GM18505 (cell line): ENCODE results near the gene ARID3A.

Experiments
- ATAC-seq: cut with Tn5 transposase; IDR thresholded peaks from one replicate; pipeline ENCODE4 v1.9.1; 2021; ENCODE audit not compliant: unreplicated experiment
- POLR2A ChIP-seq: IDR thresholded peaks from 4 replicates; pipeline ENCODE4 v1.6.1; 2011; ENCODE audit warnings: borderline replicate concordance; ENCODE audit not compliant: insufficient read depth, insufficient read length; ENCODE audit errors: extremely low read depth

The ARID3A gene

GRCh38 chr19:991932-992669, 66.3 kb downstream of the ARID3A start:
- no peak for TF ChIP-seq POLR2A
- no peak for ATAC-seq

- no peak for TF ChIP-seq POLR2A
- ATAC-seq: no peak
Measured at GRCh38 chr19:992670-993055, 66.8 kb downstream of the ARID3A start.

GRCh38 chr19:993361-993830, 67.6 kb downstream of the ARID3A start:
- TF ChIP-seq POLR2A: no peak
- ATAC-seq: no peak

GRCh38 chr19:993831-994393, 68.1 kb downstream of the ARID3A start:
- ATAC-seq: no peak
- TF ChIP-seq POLR2A: no peak

GRCh38 chr19:994516-994915, 68.7 kb downstream of the ARID3A start:
- no peak for ATAC-seq

GRCh38 chr19:995051-995827, 69.4 kb downstream of the ARID3A start:
- TF ChIP-seq POLR2A: no peak
- no peak for ATAC-seq

More at GRCh38 chr19:994516-994915, 68.7 kb downstream of the ARID3A start:
- TF ChIP-seq POLR2A: no peak

- no peak for ATAC-seq
- TF ChIP-seq POLR2A: no peak
Measured at GRCh38 chr19:996051-996838, 70.4 kb downstream of the ARID3A start.

- no peak for ATAC-seq
- TF ChIP-seq POLR2A: no peak
Measured at GRCh38 chr19:998064-998463, 72.2 kb downstream of the ARID3A start.

- TF ChIP-seq POLR2A: no peak
- no peak for ATAC-seq
Measured at GRCh38 chr19:999379-999719, 73.5 kb downstream of the ARID3A start.

- TF ChIP-seq POLR2A: no peak
- no peak for ATAC-seq
Measured at GRCh38 chr19:1000095-1000494, 74.3 kb downstream of the ARID3A start, which contains the start of gene GRIN3B. Gene GRIN3B, plus strand, starts transcription at chr19:1000419. Its CDS starts 19 bp downstream, at chr19:1000438.

GRCh38 chr19:1000591-1001537, 75.0 kb downstream of the ARID3A start:
- no peak for ATAC-seq
- TF ChIP-seq POLR2A: no peak
